Activated CD8-positive, alpha-beta memory T cell treated with anti-CD3 and anti-CD28 coated beads for 24 hours (primary cell): Measurements from ENCODE around the gene ZDHHC14.
A peak's percentile ranks its signal among the peaks of the same experiment; 100 is the strongest.
"Not testable (repeated sequence)": the region's sequence is repeated elsewhere in the genome, so short reads cannot be mapped to it uniquely, and the experiment has no call there.

Experiments
- DNase-seq: peaks from one replicate; pipeline ENCODE4 v3.0.0-alpha.2; 2020

ZDHHC14 gene

DNA sequence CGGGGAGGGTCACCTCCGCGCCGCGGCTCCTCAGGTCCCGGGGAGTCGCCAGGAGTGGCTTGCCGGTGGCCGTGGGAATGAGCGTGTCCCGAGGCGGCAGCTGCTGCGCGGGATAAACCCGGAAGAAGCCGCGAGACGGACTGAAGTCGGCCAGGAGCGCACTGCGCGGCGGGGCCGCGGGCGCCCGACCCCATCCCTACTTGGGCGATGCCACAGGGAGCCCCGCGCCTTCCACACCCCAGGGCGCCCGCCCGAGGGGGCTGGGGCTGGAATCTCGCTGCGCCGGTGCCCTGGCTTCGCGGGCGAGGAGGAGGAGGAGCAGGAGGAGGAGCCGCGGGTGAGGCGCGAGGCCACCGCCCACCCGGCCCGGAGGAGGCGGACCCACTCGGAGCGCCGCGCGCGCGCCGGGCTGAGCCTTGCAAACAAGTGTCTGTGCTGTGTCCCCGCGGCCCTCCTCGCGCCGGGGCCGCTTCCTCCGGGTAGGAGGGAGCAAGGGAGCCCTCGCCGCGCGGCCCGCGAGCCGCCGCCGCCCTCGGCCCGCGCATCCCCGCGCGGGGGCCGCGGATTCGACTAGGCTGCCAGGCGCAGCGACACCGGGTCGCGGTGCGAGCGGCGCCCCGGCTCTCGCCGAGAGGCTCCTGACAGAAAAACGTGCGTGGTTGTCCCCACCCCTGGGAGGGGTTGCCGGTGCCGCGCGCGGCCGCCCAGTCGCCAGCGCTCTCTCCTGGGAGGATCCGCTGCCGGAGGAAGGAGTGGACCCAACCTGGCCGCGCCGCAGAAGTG is at the start of gene ZDHHC14:
Gene ZDHHC14, plus strand, starts transcription at position 412 of the 783 bp plus-strand sequence.
- DNase-seq = peak; percentile 97

DNA sequence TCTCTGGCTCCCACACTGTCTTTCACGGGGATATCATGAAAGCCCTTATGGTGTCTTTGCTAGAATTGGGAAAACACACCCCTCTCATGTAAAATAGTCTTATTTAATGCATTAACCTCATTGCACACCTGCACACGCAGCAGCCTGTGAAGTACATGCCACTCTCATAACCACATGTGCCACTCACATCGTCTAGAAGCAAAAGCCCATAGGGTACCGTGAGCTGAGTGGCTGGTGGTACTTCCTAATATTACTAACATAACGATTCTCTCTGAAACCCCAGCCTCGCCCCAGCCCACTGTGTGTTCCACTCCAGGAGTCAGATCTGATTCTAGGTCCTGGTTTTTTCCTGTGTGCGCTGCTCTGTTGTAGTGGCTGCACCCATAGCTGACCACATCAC is 48.2 kb upstream of the ZDHHC14 start:
- DNase-seq = no peak

DNA sequence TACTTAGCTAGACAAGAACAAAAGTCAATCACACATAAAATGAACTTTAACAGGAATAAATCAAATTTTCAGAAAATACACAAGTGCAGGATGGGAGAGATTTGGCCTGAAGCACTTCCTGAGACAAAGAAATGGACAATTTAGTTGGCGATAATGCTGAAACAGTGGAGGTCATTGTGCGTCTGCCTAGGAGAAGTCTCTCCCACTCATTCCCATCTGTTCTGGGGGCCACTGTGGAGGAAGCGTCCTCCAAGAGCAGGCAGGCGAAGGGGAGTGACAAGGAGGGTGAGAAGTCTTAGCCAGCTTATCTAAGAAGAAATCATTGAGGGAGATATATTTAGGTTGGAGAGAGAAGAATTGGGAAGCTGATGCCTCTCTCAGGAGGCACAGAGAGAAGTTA is 47.5 kb upstream of the ZDHHC14 start:
- DNase-seq = no peak

- DNase-seq = no peak
Observed at GRCh38 chr6:157333956-157334355, 47.0 kb upstream of the ZDHHC14 start.

- no peak for DNase-seq
Observed at GRCh38 chr6:157335829-157336228, 45.2 kb upstream of the ZDHHC14 start.

- not testable (repeated sequence) for DNase-seq
Observed at GRCh38 chr6:157337276-157337675, 43.7 kb upstream of the ZDHHC14 start.

- no peak for DNase-seq
Observed at GRCh38 chr6:157337751-157338150, 43.2 kb upstream of the ZDHHC14 start.

- DNase-seq = no peak
Observed at GRCh38 chr6:157339432-157339831, 41.6 kb upstream of the ZDHHC14 start.

DNA sequence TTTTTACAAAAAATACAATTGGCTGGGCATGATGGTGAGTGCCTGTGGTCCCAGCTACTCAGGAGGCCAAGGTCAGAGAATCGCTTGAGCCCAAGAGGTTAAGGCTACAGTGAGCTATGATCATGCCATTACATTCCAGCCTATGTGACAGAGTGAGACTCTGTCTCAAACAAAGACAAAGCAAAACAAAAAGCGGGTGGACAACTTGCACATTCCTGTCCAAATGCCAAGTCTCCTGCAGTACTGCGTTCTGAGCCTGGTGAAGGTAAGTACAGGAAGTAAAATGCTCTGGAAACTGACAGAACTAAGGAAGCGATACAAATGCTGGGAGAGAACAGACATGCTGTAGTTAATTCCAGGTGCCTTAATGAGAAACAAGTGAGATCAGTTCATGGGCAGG is 37.3 kb upstream of the ZDHHC14 start:
- no peak for DNase-seq

DNA sequence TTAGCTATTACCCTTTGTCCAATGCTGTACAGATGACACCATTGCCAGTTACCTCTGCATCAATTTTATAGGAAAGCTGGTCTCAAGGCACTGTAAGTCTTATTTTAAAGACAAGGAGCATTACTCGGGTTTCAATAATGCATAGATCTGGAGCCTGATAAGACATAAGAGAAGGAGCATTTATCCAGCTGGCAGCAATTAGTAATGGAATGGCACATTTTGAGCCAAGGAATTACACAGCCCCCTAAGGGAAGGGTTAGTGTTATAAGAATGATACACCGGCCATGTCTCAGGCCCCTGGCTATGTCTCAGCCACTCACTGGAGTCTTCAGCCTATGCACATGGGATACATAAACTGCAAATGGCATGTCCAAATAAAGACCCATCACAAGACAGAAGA is 34.6 kb upstream of the ZDHHC14 start:
- DNase-seq = no peak

- no peak for DNase-seq
Observed at GRCh38 chr6:157358287-157358686, 22.7 kb upstream of the ZDHHC14 start.

DNA sequence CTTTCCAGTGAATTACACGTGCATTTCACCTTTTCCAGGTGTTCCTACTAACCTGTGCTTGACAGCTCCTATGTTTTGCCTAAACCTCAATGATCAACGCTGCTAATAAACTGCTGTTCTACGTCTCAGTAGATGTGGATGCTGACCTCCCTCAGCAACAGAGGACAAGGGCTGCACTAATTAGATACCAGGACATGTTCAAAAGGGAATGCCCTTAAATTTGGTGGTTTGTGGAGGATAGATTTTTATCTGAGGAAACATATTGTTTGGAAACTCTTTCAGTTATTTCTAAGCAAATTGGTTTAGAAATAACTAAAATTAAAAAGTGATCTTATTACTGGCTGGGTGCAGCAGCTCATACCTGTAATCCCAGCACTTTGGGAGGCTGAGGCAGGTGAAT is 19.1 kb upstream of the ZDHHC14 start:
- no peak for DNase-seq

GRCh38 chr6:157364705-157365104 is 16.3 kb upstream of the ZDHHC14 start:
- DNase-seq = no peak

- DNase-seq = no peak
Observed at GRCh38 chr6:157366648-157367047, 14.3 kb upstream of the ZDHHC14 start.

DNA sequence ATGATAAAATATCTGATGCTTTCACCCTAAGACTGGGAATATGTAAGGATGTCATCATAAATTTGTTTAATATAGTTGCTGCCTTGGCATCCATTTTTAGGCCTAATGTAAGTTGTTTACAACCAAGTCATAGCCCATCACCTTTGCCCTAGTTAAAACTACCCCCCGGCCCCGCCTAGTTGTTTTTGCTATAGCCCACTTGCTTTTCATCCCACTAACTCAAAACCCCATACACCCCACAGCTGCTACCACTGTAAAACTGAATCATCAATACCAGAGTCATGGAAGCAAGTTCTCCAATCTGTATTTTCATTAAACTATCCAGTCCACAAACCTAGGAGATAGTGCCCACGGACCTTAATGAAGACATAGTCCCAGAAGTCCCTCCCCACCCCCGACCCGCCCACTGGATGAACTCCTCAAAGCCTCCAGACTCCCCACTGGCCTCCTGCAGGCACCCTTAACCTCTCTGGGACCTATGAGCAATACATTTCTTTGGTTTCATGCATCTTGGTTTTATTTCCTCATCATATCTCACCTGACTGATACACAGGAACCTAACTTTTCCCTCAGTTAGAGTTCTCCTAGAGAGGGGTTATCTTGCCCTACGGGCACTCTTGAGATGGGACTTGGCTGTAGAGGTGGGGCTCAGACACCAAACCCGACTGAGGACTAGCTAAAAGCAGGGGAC is 12.5 kb upstream of the ZDHHC14 start:
- DNase-seq = no peak

DNA sequence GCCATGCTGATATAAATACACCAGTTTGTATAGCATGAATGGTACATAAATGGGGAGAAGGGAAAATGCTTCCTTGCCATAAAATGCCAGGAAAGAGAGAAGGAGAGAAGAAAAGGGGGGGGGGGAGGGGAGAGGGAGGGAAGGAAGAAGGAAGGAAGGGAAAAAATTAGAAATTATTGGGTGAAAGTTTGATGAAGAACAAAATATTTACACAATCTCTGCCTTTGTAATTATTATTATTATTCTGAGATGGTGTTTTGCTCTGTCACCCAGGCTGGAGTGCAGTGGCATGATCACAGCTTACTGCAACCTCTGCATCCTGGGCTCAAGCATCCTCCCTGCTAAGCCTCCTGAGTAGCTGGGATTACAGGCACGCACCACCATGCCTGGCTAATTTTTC is 10.2 kb upstream of the ZDHHC14 start:
- DNase-seq = no peak

DNA sequence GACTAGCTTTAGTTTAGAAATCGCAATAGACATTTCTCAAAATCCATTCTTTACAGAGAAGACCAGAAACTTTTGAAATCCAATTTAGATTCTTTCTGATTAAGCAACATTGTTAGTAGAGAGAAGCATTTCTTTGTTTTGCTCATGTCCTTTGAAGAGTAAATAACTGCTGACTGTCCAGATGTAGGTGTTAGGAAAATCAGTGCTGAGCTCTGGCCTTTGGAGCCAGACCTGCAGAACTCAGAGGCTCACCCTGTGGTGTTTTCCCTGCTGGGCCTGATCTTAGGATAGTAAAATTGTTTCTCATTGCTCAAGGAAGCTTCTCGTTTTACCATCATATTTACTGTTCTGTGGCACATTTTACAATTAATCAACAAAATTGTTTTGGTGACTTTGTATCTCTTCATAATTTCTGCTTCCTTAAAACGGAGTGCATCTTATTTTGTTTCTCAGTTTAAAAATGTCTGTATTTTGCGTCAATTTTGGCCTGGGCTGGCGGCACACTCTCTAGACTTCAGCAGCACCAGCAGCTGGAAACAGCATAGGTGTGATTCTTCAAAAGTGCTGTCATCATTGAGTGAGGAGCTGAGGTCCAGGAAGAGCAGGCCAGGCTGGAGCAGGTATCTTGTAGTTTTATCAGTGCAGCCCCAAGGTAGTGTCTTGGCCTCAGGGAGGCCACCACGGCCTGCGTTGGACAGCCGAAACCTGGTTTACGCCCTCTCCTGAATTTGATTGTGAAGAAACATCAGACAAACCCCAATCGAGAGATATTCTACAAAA is 8.3 kb upstream of the ZDHHC14 start:
- DNase-seq = no peak

DNA sequence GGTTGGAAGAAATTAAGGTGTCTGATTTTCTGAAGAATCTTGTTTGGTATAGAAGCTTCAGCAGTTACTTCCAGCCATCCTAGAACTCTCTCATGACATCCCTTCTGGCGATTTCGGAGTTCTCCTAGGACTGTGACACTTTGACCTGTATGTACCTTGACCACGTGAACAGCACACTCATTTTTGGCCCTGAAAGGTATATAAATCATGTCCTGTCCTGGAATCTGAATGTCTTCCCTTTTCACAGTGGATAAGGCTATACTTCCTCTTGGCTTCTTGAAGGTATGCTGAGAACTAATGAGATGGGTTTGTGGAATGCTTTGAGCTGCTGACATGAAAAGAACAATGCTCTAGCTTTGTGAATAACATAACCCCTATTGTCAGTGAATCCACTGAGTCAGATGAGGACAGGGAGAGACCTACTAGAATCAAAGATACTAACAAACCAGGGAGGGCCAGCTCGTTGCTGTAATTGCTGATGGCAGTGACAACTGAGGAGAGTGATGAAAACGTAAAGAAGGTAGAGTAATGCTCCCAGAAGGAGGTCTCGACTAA is 6.0 kb upstream of the ZDHHC14 start:
- no peak for DNase-seq

DNA sequence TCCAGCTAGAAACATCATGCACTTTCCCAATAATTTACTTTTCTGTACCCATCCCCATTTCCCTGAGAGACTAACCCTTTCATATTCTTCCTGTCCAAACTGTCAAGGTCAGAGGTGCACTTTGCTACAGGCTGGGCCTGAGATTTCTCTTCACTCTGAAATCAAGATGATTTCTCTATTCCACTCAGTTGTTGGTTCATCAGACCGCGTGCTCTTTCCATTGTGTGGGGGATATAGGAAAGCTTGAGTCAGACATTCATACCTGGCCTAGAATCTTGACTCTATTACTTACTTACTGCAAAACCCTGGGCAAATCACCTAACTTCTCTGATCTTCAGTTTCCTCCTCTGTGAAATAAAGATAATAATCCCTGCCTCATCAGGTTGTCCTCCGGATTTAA is 4.7 kb upstream of the ZDHHC14 start:
- no peak for DNase-seq

DNA sequence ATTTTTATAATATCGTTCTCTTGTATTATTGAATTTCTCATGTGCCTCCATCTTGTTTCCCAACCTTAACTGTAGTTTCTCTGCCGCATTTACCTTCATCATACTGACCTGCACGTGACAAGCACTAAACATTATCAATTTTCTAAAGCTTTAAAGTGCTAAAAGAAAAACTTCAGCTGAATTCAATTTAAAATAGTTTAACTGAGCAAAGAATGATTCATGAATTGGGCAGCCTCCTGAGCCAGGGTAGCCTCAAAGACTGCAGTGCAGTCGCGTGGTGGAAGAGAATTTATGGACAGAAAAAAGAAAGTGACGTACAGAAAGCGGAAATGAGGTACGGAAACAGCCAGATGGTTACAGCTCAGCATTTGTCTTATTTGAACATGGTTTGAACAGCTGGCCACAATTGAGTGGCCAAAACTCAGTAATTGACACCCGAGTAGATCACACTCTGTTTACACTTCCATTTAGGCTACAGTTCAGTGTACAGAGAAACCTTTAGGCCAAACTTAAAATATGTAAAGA is 4.2 kb upstream of the ZDHHC14 start:
- DNase-seq = no peak

DNA sequence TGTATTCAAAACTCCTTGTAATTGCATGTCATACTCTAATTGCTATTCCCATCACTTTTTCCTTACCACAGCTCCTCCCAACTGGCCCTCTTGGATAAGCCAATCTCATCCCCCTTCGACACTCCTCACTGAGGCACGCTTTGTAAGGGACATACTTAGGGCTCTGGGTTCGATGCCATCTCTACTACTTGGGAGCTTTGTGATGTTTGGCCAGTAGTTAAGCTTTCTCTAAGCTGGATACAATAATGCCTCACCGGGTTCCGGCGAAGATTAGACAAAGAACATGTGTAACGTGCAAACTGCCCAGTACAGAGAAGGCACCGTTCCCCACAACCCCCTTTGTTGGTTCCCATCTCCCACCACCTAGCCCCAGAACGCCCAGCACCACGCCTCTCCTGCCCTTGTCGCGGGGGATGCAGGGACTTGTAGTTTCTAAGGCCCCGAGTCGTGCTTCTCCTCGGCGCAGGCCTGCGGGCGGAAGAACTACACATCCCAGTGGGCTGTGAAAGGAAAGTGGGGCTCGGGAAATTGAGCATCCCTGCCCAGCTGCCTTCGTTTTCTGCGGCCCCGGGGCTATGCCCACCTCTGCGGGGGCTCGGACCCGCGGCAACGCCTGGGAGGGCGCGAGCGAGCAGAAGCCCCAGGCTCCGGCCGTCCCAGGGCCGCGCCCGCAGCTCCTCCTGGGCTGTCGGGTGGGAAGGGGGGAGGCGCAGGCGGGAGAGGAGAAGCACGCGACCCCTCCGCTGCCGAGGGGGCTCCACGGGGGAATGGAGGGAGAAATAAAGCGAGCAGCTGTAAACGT is 1.1 kb upstream of the ZDHHC14 start:
- DNase-seq = peak; percentile 92

DNA sequence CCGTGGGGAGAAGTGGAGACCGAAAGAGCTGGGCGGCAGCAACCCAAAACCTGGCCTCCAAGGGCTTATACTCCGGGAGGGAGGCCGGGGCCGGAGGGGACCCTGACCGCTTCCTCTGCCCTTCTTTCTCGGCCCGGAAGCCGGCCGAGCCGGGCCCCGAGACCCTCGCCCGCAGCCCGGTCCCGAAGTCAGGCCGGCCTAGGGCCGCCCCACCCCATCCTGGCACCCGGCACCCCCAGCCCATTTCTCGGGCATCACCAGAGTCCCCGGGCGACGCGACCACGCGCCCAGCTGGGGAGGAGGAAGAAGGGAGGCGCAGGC is 572 bp upstream of the ZDHHC14 start:
- DNase-seq = no peak
